ENCODE data around the gene PLCB2. TPM values are rescaled to one million over a fixed set of nuclear protein-coding genes. Genes with fewer than 3 reads are reported as not detected.

PLCB2 gene
- total RNA-seq, 1 experiment from 2014 or later = 0.92 TPM

GRCh38 chr15:40340740-40341400 is 33.1 kb upstream of the PLCB2 start, which contains the start of gene CCDC9B:
TSS of gene CCDC9B (minus strand) at chr15:40340939. CDS start at chr15:40340819, 120 bp downstream.
- POLR2A ChIA-PET (ENCODE audit: unreplicated experiment) = interaction anchor here (0.5 to 0.7 kb wide), 4 partner anchors 45 to 295 kb away, joined by 3 to 5 read pairs (median 4); no protein-coding TSS in a partner anchor
- BruUV-seq (replicated peaks) = no TSS peak

GRCh38 chr15:40340038-40340739 is 32.5 kb upstream of the PLCB2 start:
- intact Hi-C loops (cut with micrococcal nuclease; ENCODE audit: unreplicated experiment) = no loop called here
- DNase-seq = no peak
- peaks cover 14% of the 10 kb centered on the region; the same call in 1 of the 2 replicates for H3K36me3 ChIP-seq (ENCODE audit: low read depth)
- H3K27me3 ChIP-seq (ENCODE audit: insufficient read depth, low read depth) = no peaks in the 10 kb centered on the region
- peaks cover 72% of the 10 kb centered on the region for H3K4me1 ChIP-seq (replicated peaks; ENCODE audit: insufficient read depth)
- H3K79me2 ChIP-seq (ENCODE audit: low read depth) = peaks cover 53% of the 10 kb centered on the region
- no peaks in the 10 kb centered on the region for H3K9me2 ChIP-seq (ENCODE audit: insufficient read depth)
- peaks cover 60% of the 10 kb centered on the region for H3F3A ChIP-seq (ENCODE audit: insufficient read depth, low read depth)
- CTCF ChIA-PET = interaction anchor here (1.1 to 2.6 kb wide), 3 partner anchors 12 to 61 kb away, joined by 3 to 8 read pairs (median 7); no protein-coding TSS in a partner anchor
- H4K20me1 ChIP-seq (ENCODE audit: insufficient read depth) = no peaks in the 10 kb centered on the region
- TF ChIP-seq CTCF (conservative IDR thresholded peaks at IDR 0.05) (no peak), EZH2 (IDR thresholded peaks at IDR 0.05; ENCODE audit: low read depth) (no peak)
- POLR2A ChIA-PET (ENCODE audit: unreplicated experiment) = interaction anchor here (0.7 kb wide), 1 partner anchor 255 kb away, joined by 4 read pairs; no protein-coding TSS in a partner anchor
- TSS peak; percentile 41 for BruUV-seq (replicated peaks)
- H3K9me3 ChIP-seq (ENCODE audit: insufficient read depth, low read depth) = no peaks in the 10 kb centered on the region
- H3K4me3 ChIP-seq = peak overlapping the region; percentile 94
- no peak overlapping the region for H2AFZ ChIP-seq
- H3K27ac ChIP-seq = peak overlapping the region; percentile 91
- peak overlapping the region; percentile 90 for H3K4me2 ChIP-seq

More at GRCh38 chr15:40340740-40341400, 33.1 kb upstream of the PLCB2 start, which contains the start of gene CCDC9B:
- Histone ChIP-seq H3K9me3 (ENCODE audit: insufficient read depth, low read depth) (no peaks in the 10 kb centered on the region), H3K4me1 (replicated peaks; ENCODE audit: insufficient read depth) (peaks cover 69% of the 10 kb centered on the region), H3K4me2 (peak within 1 kb of the TSS; percentile 90), H3K4me3 (peak within 1 kb of the TSS; percentile 94), H4K20me1 (ENCODE audit: insufficient read depth) (no peaks in the 10 kb centered on the region), H3K79me2 (ENCODE audit: low read depth) (peaks cover 51% of the 10 kb centered on the region), H3K27me3 (ENCODE audit: insufficient read depth, low read depth) (no peaks in the 10 kb centered on the region), H3K27ac (peak within 1 kb of the TSS; percentile 91), H3K36me3 (ENCODE audit: low read depth) (peaks cover 14% of the 10 kb centered on the region; the same call in 1 of the 2 replicates), H3F3A (ENCODE audit: insufficient read depth, low read depth) (peaks cover 55% of the 10 kb centered on the region), H3K9me2 (ENCODE audit: insufficient read depth) (no peaks in the 10 kb centered on the region), H2AFZ (no peak within 1 kb of the TSS)
- DNase-seq = peak; percentile 81 to 95
- intact Hi-C loops (cut with micrococcal nuclease; ENCODE audit: unreplicated experiment) = no loop called here
- TF ChIP-seq CTCF (conservative IDR thresholded peaks at IDR 0.05) (no peak), EZH2 (IDR thresholded peaks at IDR 0.05; ENCODE audit: low read depth) (no peak)
- CTCF ChIA-PET = interaction anchor here (0.6 to 2.0 kb wide), 3 partner anchors 13 to 66 kb away, joined by 3 to 7 read pairs (median 3); no protein-coding TSS in a partner anchor

DNA sequence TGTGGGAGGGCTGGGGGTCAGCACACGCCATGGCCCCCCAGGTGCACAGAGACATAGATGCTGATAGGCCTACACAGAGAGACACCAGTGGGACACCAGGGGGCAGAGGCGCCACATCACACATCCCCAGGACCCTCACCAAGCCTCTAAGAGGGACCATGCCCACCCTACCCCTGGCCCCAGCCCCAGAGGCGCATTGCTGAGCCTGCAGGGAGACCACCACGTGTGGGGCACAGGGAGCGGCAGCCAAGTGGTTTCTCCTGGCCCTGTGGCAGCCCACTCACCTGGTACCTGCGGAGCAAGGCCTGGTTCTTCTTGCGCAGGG is 31.8 kb upstream of the PLCB2 start:
- TF ChIP-seq EZH2 (IDR thresholded peaks at IDR 0.05; ENCODE audit: low read depth) = no peak
- peak; percentile 39; the same call in 1 of the 2 replicates for TF ChIP-seq CTCF (conservative IDR thresholded peaks at IDR 0.05)
- H3K9me3 ChIP-seq (ENCODE audit: insufficient read depth, low read depth) = no peaks in the 10 kb centered on the region
- CTCF ChIA-PET = interaction anchor here (0.7 to 2.6 kb wide), 4 partner anchors 8 to 122 kb away, joined by 3 to 8 read pairs (median 5); no protein-coding TSS in a partner anchor
- intact Hi-C loops (cut with micrococcal nuclease; ENCODE audit: unreplicated experiment) = loop anchor here (1.0 to 2.0 kb wide), 3 partner anchors 29 to 82 kb away; no protein-coding TSS in a partner anchor
- H3K9me2 ChIP-seq (ENCODE audit: insufficient read depth) = no peaks in the 10 kb centered on the region
- peak overlapping the region; percentile 91 for H3K27ac ChIP-seq
- H3K27me3 ChIP-seq (ENCODE audit: insufficient read depth, low read depth) = no peaks in the 10 kb centered on the region
- no TSS peak for BruUV-seq (replicated peaks)
- H3K4me3 ChIP-seq = peak overlapping the region; percentile 94
- H3K4me2 ChIP-seq = peak overlapping the region; percentile 90
- H3K79me2 ChIP-seq (ENCODE audit: low read depth) = peaks cover 53% of the 10 kb centered on the region
- H4K20me1 ChIP-seq (ENCODE audit: insufficient read depth) = no peaks in the 10 kb centered on the region
- no peak overlapping the region for H2AFZ ChIP-seq
- peaks cover 67% of the 10 kb centered on the region for H3K4me1 ChIP-seq (replicated peaks; ENCODE audit: insufficient read depth)
- H3K36me3 ChIP-seq (ENCODE audit: low read depth) = peaks cover 14% of the 10 kb centered on the region; the same call in 1 of the 2 replicates
- DNase-seq = no peak
- peaks cover 64% of the 10 kb centered on the region for H3F3A ChIP-seq (ENCODE audit: insufficient read depth, low read depth)
- POLR2A ChIA-PET (ENCODE audit: unreplicated experiment) = interaction anchor here (0.6 kb wide), 1 partner anchor 225 kb away, joined by 3 read pairs; no protein-coding TSS in a partner anchor
